ENCODE results near the gene GAS5.

- TF ChIP-seq CTCF (IDR thresholded peaks at IDR 0.05) (no peak), POLR2A (IDR thresholded peaks at IDR 0.05) (no peak)
Measured at GRCh38 chr1:173916667-173917066, 48.9 kb upstream of the GAS5 start.

Measured in Peyer's patch (tissue), 4 donors.